ENCODE measurements around the gene GPANK1.
A peak's percentile ranks its signal among the peaks of the same experiment; 100 is the strongest.

GPANK1 gene

DNA sequence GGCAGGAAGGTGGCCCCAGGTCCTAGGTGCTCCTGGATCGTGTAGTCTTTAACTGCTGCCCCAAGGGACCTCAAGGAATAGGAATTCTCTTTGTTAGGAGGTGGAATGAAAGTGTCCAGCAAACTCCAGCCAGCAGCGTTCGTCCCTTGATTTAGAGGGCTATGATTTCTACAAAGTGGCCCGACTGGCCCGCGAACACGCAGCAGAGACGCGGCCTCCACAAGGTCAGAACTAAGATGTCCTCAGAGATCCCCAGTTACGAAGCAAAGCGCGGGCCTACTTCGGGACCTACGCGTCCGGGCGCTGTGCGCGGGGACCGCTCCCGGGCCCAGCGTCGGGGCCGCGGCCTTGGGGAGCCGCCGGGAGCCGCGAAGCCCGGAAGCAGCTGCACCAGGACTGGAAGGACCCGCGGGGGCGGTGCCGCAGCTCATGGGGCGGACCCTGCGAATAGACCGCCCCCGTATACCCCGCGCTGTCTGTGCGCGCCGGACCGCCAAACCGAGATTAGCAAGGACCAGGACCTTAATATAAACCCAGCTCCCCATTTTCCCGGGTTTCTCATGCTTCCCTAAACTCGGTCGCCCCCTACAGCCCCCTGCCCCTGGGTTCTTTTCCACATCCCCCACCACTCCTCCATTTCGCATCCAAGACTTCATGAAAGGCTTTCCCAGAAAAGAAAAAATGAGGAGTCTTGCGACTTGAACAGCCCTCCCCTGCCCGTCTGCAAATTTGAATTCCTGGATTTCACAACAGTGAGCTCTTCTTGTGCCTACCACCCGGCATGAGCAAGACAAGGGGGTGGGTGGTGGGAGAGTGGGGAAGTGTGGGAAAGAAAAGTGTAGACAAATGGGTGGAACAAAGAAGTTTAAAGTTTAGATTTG, 4.2 kb downstream of the GPANK1 start, which contains the start of gene C6orf47:
Gene C6orf47, minus strand, starts transcription at position 398 of the 881 bp plus-strand sequence. CDS start 831 bp downstream, outside the sequence.
- H3K4me1 ChIP-seq (ENCODE audit: control insufficient read depth, insufficient read depth, low read length): peaks cover 21% of the 10 kb centered on the region
- H3K27me3 ChIP-seq (ENCODE audit: control insufficient read depth, insufficient read depth, low read length): no peaks in the 10 kb centered on the region
- H3K9ac ChIP-seq (ENCODE audit: low read length): peak within 1 kb of the TSS; percentile 99
- no peaks in the 10 kb centered on the region for H3K9me3 ChIP-seq (ENCODE audit: control insufficient read depth, insufficient read depth, low read depth, low read length)
- peak within 1 kb of the TSS; percentile 82 for H3K27ac ChIP-seq (ENCODE audit: low read depth, low read length)
- H3K4me3 ChIP-seq (ENCODE audit: low read depth, low read length): peak within 1 kb of the TSS; percentile 97
- peaks cover 34% of the 10 kb centered on the region for H3K36me3 ChIP-seq (ENCODE audit: control insufficient read depth, insufficient read depth, low read length)

DNA sequence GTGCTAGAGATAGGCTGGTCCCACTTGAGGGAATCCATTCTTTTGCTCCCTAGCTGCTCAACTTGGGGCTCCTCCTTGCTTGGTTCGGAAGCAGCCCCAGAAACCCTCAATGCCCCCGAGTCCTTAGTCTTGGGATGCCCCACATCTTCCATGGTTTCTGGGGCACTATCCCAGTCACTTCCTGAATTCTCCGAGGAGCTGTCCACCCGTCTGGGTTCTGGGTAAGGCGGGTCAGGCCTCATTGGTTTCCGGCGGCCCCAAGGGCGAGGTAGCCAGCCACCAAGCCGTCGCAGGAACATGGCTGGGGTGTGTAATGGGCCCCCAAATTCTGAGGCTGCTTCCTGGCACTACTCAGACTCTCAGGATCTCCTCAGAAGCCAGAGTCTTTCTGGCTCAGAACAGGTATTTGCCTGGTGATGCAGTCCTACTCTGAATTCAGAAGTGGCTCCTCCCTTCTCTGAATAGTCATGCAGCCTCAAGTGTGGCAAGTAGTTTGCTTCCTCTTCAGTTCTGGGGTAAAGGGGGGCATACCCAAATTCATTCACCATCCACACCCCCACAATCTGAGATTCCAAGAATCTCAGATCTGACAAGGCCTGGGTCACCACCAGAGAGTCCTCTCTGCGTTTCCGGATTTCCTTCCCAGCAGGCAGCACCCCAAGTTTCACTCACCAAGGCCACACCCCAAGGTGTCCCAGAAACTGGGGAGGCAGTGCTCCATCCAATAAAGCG, 5.0 kb downstream of the GPANK1 start:
- peak overlapping the region; percentile 97 for H3K4me3 ChIP-seq (ENCODE audit: low read depth, low read length)
- H3K4me1 ChIP-seq (ENCODE audit: control insufficient read depth, insufficient read depth, low read length): peaks cover 21% of the 10 kb centered on the region
- H3K9me3 ChIP-seq (ENCODE audit: control insufficient read depth, insufficient read depth, low read depth, low read length): no peaks in the 10 kb centered on the region
- peak overlapping the region; percentile 82 for H3K27ac ChIP-seq (ENCODE audit: low read depth, low read length)
- H3K9ac ChIP-seq (ENCODE audit: low read length): peak overlapping the region; percentile 99
- peaks cover 34% of the 10 kb centered on the region for H3K36me3 ChIP-seq (ENCODE audit: control insufficient read depth, insufficient read depth, low read length)
- H3K27me3 ChIP-seq (ENCODE audit: control insufficient read depth, insufficient read depth, low read length): no peaks in the 10 kb centered on the region

- Histone ChIP-seq H3K9me3 (ENCODE audit: control insufficient read depth, insufficient read depth, low read depth, low read length) (no peaks in the 10 kb centered on the region), H3K27me3 (ENCODE audit: control insufficient read depth, insufficient read depth, low read length) (no peaks in the 10 kb centered on the region), H3K27ac (ENCODE audit: low read depth, low read length) (no peak overlapping the region), H3K36me3 (ENCODE audit: control insufficient read depth, insufficient read depth, low read length) (peaks cover 33% of the 10 kb centered on the region), H3K9ac (ENCODE audit: low read length) (peak overlapping the region; percentile 99), H3K4me3 (ENCODE audit: low read depth, low read length) (peak overlapping the region; percentile 97), H3K4me1 (ENCODE audit: control insufficient read depth, insufficient read depth, low read length) (peaks cover 17% of the 10 kb centered on the region)
Measured at GRCh38 chr6:31658983-31659648, 5.7 kb downstream of the GPANK1 start.

DNA sequence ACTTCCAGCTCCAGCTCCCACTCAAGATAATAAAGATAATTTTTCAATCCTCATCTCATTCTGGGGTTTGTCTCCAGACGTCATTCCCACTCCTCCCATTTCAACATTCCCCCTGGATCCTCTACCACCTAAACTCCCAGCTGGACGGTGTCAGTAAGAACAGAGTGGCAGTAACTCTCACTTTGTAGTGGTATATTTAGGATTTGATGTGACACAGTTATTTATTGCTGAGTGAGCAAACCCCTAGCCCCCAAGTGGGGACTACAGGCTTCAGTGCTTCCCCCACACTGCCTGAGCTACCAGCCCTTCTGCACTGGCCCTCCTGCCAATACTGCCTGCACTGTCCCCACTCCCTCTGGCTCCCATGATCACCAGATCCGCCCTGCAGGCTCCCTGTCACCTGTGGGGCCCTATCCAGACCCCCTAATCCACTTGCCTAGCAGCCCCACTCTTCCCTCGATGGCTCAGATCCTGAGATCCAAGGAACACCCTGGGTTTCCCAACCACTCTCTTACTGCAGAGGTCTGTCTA, 6.6 kb downstream of the GPANK1 start:
- Histone ChIP-seq H3K27ac (ENCODE audit: low read depth, low read length) (no peak overlapping the region), H3K9ac (ENCODE audit: low read length) (no peak overlapping the region), H3K9me3 (ENCODE audit: control insufficient read depth, insufficient read depth, low read depth, low read length) (no peaks in the 10 kb centered on the region), H3K4me3 (ENCODE audit: low read depth, low read length) (no peak overlapping the region), H3K27me3 (ENCODE audit: control insufficient read depth, insufficient read depth, low read length) (no peaks in the 10 kb centered on the region), H3K4me1 (ENCODE audit: control insufficient read depth, insufficient read depth, low read length) (peaks cover 9% of the 10 kb centered on the region), H3K36me3 (ENCODE audit: control insufficient read depth, insufficient read depth, low read length) (peaks cover 24% of the 10 kb centered on the region)

DNA sequence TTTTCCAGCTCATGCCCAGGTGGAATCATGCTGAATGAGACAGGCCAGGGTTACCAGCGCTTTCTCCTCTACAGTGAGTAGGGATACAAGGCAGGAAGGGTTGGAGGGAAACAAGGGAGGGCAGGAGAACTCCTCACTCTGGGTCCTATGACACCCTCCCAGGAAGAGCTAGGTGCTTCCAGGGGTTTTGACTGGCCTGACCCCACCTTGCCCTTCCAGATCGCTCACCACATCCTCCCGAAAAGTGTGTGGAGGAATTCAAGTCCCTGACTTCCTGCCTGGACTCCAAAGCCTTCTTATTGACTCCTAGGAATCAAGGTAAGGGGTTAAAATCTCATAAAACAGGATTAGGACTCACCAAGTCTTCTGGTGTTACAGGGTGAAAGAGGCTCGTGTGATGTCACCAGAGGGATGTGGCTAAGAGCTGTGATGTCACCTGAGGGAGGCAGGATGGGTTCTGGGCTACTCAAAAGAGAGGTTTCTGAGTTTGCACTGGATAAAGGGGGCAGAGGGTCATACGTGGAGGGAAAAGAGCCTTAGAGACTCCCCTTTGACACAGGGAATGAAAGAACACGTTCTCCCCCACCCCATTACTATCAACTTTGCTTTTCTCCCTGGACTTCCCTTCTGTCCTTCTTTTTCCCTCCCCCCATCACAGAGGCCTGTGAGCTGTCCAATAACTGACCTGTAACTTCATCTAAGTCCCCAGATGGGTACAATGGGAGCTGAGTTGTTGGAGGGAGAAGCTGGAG, 7.2 kb downstream of the GPANK1 start:
- H3K27ac ChIP-seq (ENCODE audit: low read depth, low read length): no peak overlapping the region
- H3K27me3 ChIP-seq (ENCODE audit: control insufficient read depth, insufficient read depth, low read length): no peaks in the 10 kb centered on the region
- peaks cover 19% of the 10 kb centered on the region for H3K36me3 ChIP-seq (ENCODE audit: control insufficient read depth, insufficient read depth, low read length)
- no peaks in the 10 kb centered on the region for H3K9me3 ChIP-seq (ENCODE audit: control insufficient read depth, insufficient read depth, low read depth, low read length)
- H3K4me3 ChIP-seq (ENCODE audit: low read depth, low read length): no peak overlapping the region
- peaks cover 9% of the 10 kb centered on the region for H3K4me1 ChIP-seq (ENCODE audit: control insufficient read depth, insufficient read depth, low read length)
- no peak overlapping the region for H3K9ac ChIP-seq (ENCODE audit: low read length)

DNA sequence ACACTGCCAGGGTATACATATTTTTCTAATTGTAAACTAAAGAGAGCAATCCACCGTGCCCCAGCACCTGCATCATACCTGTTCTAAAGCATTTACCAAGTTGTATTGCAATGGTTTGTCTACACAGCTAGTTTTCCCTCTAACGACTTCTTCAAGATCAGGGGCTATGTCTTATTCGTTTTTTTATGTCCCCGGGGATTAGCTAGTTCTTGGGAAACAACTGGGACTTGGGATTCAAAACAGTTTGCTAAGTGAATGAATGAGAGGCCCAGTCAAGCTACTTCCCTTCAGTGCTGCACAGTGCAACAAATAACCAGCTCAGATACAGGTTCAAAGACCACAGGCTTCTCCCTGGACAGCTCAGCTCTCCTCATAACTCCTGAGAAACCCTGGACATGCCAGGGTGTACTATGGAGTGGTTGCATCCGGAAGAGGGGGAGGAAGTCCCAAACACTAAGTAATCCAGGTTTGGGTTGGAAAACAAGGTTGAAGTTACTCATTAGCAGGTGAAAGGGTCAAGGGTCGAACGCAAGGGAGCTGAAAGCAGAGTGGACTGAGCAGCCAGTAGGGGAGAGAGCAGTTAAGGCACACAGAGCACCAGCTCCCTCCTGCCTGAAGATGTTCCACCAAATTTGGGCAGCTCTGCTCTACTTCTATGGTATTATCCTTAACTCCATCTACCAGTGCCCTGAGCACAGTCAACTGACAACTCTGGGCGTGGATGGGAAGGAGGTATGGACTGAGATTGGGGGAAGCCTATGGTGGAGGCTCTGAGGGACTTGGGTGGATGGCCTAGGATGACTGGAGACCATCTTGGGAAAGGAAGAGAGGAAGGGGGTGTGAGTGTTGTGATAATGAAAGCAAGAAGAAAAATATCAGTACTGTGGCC, 9.2 kb downstream of the GPANK1 start, which contains the start of gene APOM:
Gene APOM, plus strand, starts transcription at position 546 of the 889 bp plus-strand sequence. Its CDS starts 73 bp downstream, at position 619.
- Histone ChIP-seq H3K27me3 (ENCODE audit: control insufficient read depth, insufficient read depth, low read length) (no peaks in the 10 kb centered on the region), H3K9ac (ENCODE audit: low read length) (no peak within 1 kb of the TSS), H3K4me3 (ENCODE audit: low read depth, low read length) (no peak within 1 kb of the TSS), H3K36me3 (ENCODE audit: control insufficient read depth, insufficient read depth, low read length) (peaks cover 14% of the 10 kb centered on the region), H3K4me1 (ENCODE audit: control insufficient read depth, insufficient read depth, low read length) (peaks cover 4% of the 10 kb centered on the region), H3K27ac (ENCODE audit: low read depth, low read length) (no peak within 1 kb of the TSS), H3K9me3 (ENCODE audit: control insufficient read depth, insufficient read depth, low read depth, low read length) (no peaks in the 10 kb centered on the region)

DNA sequence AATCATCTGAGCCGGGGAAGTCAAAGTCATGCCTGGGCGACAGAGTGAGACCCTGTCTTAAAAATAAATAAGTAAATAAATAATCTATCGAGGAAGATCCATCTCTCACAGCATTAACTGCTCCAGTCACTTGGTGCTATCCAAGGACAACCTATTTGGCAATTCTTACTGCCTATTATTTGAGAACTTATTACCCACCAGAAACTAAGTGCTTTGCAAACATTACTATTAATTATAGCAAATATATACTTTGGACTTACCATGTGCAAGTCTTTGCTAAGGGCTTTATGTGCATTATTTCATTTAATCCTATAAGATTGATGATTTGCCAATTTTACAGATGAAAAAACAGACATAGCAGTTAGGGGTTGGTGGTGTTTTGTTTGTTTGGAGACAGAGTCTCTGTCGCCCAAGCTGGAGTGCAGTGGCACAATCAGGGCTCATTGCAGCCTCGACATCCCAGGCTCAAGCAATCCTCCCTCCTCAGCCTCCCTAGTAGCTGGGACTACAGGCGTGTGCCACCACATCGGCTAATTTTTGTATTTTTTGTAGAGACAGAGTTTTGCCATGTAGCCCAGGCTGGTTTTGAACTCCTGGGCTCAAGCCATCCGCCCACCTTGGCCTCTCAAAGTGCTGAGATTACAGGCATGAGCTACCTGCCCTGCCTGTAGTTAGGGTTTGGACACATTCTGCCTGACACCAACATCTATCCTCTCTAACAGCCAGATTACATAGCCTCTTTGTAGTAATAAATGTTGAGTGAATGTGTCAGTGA, 10.0 kb downstream of the GPANK1 start:
- no peak overlapping the region for H3K9ac ChIP-seq (ENCODE audit: low read length)
- H3K27me3 ChIP-seq (ENCODE audit: control insufficient read depth, insufficient read depth, low read length): no peaks in the 10 kb centered on the region
- H3K36me3 ChIP-seq (ENCODE audit: control insufficient read depth, insufficient read depth, low read length): peaks cover 18% of the 10 kb centered on the region
- H3K4me1 ChIP-seq (ENCODE audit: control insufficient read depth, insufficient read depth, low read length): peaks cover 4% of the 10 kb centered on the region
- H3K9me3 ChIP-seq (ENCODE audit: control insufficient read depth, insufficient read depth, low read depth, low read length): no peaks in the 10 kb centered on the region
- H3K27ac ChIP-seq (ENCODE audit: low read depth, low read length): no peak overlapping the region
- H3K4me3 ChIP-seq (ENCODE audit: low read depth, low read length): no peak overlapping the region

DNA sequence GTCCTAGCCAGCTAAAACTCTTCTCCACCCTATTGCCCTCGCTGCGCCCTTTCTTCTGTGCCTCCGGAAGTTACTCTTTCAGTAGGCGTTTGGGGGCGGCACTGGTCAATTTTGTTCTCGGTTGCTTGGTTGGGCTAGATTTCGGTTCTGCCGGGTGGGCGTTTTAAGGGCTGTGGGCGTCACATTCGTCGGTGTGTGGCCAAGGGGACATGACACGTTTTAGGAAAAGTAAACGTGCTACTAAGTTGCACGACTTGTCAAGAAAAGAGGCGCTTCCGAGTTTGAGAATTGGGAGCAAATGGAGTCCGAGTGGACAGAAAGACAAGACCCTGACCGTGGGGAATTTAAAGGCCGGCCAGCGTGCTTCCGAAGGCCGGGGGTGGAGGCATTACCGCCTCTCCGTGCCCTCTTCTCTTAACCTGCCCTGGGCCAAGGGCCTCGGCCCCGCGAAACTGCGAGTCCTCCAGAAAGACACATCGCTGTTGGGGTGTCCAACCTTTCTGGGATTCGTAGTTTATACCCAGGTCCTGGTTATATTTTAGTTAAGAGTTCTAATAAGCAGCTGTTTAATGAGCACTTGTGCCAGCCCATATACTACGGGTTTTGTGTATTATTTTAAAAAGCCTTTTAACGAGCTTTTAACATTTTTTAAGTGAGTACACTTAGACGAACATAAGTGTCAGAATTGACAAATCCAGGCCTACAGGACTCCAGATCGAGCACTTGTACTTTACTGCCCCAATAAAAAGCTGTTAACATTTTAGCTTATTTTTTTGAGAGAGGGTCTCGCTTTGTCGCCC, 11.7 kb downstream of the GPANK1 start:
- H3K36me3 ChIP-seq (ENCODE audit: control insufficient read depth, insufficient read depth, low read length): peaks cover 35% of the 10 kb centered on the region
- H3K27ac ChIP-seq (ENCODE audit: low read depth, low read length): peak overlapping the region; percentile 98
- peak overlapping the region; percentile 85 for H3K4me3 ChIP-seq (ENCODE audit: low read depth, low read length)
- H3K9ac ChIP-seq (ENCODE audit: low read length): peak overlapping the region; percentile 98
- H3K27me3 ChIP-seq (ENCODE audit: control insufficient read depth, insufficient read depth, low read length): no peaks in the 10 kb centered on the region
- no peaks in the 10 kb centered on the region for H3K9me3 ChIP-seq (ENCODE audit: control insufficient read depth, insufficient read depth, low read depth, low read length)
- no peaks in the 10 kb centered on the region for H3K4me1 ChIP-seq (ENCODE audit: control insufficient read depth, insufficient read depth, low read length)

Data from HUES6 (cell line).